HT1080 (cell line): Measurements from ENCODE around the gene MRPS24. TPM values are rescaled to one million over a fixed set of nuclear protein-coding genes. Genes with fewer than 3 reads are reported as not detected.

Source experiments
- DNase-seq: peaks from one replicate; pipeline ENCODE4 v3.0.0-alpha.2; 2015; ENCODE audit warnings: low read depth
- total RNA-seq: library from RNA; depleted of rRNA; stranded (reverse); fragments of >200 nt; shearing (Covaris generic); gene quantifications from 2 replicates; pipeline ENCODE4 v1.2.3, GENCODE V29; 2014

Gene MRPS24
- total RNA-seq, 1 experiment from 2014 or later, result 154 TPM

DNA sequence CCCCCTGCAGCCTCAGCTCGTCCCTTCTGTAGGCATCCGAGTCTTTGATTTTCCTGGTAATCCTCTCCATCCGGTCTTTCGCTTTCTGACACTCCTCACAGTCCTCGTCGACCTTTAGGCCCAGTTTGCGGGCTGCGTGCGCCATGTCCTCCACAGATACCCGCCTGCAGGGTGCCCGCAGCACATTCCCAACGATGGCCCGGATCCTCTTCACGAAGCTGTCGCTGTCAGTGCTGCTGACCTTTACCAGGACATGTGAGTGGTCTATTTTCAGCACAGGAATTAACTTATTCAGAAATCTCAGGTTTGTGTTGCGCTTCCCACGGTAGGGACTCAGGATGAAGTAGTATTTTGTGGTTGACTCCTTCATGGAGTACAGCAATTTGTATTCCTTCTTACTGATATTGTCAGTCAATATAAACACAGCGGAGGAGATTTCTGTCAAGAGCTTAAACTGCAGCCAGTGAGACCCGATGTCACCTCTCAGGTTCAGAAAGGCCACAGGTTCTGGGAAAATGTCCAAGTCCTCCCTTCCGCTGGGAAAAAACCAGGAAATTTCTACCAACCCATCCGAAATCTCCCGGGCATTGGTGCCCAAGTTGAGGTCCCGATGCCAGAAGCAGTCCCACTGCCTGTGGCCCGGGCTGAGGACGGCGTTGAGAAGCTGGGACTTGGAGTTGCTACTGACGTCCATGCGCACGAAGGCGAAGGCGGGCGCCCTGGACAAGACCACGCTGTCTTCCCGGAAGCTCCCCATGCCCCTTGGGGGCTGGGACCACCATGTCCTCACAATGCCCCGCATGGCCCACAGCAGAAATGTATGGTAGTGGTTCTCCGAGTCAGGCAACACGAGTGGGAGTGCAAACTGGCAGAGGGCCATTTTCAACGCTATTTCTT lies 8.9 kb upstream of the MRPS24 start:
- no peak for DNase-seq

GRCh38 chr7:43876976-43877745 lies 7.8 kb upstream of the MRPS24 start:
- no peak for DNase-seq

DNA sequence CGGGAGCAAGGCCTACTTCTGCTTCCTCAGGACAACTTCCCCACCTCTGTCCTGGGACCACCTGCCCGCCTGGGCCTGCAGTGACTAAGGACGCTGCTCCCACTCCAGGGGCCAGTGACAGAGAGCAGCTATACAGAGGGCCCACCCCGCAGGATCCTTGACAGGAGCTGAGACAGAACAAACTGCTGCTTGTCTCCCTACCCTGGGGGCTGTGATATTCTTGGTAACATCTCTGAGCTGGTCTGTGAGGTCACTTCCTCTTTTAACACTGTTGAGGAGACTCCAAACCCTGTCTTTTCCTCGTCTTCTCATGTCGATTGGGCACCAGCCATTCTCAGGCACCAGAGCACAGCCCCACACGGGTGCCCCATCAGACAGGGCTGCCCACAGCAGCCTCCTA lies 6.9 kb upstream of the MRPS24 start:
- DNase-seq, result no peak

- DNase-seq, result no peak
Measured at GRCh38 chr7:43873300-43873699, 4.0 kb upstream of the MRPS24 start.

DNA sequence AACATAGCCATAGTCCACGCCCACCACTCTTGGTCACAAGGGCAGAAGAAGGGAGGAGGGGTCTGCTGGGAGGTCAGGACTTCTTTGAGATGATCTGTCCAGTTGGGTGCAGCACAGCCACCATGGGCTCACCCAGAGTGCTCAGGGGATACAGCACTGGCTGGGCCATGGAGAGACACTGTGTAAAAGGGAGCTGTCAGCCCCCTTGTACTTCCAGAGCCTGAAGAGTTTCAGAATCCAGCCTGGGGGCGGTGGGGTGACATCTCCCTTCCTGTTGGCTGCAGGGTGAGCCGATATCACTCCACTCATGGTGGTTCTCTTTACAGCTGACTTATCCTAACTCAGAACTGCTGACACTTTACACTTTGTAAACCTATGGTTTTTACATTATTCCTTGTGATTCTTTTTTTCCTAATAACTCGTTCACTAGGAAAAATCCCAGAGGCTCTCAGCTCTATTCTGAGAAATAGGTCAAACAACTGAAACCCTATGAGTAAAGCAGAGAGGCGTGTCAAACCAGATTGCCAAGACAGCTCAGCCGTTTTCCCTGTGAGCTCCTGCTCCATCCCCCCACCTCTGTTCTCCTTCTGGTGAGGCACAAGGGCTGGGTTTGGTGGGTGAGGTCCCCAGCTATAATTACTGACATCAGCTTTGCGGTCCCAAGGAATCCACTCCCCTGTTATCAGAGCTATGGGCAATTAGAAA lies 3.2 kb upstream of the MRPS24 start:
- peak; percentile 31 for DNase-seq

DNA sequence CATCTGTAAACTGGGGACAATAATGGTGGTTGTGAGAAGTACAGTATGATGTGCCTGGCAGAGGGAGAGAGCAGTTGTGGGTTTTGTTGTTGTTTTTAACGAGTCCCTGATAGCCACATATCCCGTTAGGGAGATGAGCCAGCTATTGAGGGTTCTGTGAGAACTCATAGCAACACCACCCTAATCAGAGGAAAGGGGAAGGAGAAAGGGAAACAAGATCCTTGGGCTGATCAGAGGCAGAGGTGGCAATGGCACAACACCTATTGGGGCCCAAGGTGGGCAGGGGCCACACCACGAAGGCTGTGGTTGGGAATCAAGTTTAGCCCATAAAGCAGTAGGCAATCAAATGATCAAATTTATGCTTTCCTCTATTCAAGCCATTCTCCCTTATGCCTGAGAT lies 1.7 kb upstream of the MRPS24 start:
- no peak for DNase-seq

DNA sequence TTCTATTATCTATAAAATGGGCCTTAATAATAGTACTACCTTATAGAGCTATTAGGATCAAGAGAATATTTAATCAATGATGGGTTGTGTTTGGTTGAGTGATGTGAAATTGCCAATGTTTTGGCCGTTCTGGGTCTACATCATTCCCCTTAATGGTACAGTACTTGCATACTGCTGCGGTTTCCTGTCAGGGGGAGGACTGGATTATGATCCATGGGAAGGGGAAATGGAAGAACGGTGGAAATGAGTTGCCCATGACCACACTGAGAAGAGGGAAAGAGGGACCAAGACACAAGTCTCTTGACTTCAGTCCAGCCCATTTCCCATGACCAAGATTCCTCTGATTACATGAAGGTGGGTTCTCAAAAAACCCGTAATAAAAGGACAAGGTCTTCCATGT lies 999 bp upstream of the MRPS24 start:
- peak; percentile 58 for DNase-seq

- peak; percentile 70 for DNase-seq
Measured at GRCh38 chr7:43869867-43870240, 537 bp upstream of the MRPS24 start.

DNA sequence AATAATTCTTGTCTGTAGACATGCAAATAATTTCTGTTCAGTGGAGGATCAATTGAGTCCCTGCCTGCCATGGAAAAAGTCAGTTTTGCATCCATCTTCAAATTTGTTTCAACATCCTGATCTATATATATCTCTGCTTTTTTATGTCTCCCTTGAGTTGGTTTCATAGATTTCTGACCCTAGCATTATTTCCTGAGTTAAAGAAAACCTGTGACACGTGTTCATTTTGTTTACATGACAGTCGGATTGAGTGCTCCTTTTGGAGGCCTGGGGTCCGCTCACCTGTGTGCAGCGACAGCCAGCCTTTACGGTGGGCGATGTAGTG lies 674 bp downstream of the MRPS24 start:
- DNase-seq, result no peak

DNA sequence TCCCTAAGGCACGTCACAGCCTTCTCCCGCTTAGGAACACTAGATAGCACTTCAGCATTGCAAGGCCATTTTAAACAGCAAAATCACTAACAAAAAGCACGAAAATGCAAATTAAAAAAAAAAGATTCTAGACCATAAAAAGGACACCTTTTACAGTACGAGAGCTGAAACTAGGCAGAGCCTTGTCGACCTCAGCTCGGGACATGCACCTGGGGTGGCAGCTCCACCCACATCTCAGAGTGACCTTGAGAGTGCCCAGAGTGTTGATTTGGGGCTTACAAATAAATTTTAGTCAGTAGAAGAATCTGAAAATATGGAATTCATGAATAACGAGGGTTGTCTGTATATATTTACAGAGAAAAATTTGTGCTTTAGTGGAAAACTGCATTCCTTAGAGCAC lies 1.1 kb downstream of the MRPS24 start:
- no peak for DNase-seq

DNA sequence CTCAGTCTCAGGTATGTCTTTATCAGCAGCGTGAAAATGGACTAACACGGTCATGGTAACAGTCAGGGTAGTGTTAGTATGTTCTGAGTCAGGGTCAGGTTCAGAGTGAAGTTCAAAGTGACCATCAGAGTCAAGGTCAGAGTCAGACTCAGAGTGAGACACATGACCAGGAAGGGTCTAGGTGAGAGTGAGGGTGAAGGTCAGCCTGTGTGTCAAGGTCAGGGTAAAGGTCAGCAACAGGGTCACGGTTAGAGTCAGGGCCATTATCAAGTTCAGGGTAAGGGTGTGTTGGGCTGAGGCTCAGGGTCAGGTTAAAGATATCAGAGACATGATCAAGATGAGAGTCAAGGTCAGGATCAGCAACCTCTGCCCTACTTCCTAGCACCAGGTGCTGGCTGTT lies 4.0 kb downstream of the MRPS24 start:
- no peak for DNase-seq

DNA sequence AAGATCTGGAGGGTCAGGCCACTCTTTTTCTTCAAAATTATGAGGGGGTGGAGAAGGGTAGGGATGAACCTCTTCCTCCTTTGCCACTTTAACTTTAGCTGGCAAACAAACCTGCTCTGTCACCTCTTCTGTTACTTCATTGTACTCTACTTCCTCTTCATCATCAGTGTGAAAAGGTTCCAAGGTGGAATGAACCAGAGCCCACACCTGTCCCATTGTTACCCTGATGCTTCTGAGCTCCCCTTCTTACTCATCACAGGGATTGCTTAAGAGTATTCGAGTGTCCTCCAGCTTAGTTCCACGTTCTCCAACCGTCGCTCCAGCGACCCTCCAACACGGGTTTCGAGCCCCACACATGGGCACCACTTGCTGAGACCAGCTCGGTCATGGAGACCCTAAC lies 5.2 kb downstream of the MRPS24 start:
- DNase-seq, result no peak

GRCh38 chr7:43856996-43857395 lies 12.3 kb downstream of the MRPS24 start:
- peak; percentile 81 for DNase-seq

GRCh38 chr7:43856316-43856715 lies 13.0 kb downstream of the MRPS24 start:
- no peak for DNase-seq

DNA sequence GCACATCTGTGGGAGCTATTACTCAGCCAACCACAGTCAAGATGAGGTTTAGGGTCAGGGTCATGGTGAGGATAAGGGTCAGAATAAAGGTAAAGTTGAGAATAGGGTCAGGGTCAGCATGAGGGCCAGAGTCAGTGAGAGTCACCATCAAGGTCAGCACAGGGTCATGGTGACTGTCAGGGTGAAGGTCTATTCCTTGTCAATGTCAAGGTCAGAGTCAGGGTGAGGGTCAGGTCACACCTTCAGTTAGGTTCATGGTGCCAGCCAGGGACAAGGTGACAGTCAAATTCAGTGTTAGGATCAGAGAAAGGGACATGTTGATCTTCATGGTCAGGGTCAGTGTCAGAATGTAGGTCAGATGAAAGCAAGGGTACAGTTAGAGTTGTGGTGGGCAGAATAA lies 14.1 kb downstream of the MRPS24 start:
- DNase-seq, result no peak

DNA sequence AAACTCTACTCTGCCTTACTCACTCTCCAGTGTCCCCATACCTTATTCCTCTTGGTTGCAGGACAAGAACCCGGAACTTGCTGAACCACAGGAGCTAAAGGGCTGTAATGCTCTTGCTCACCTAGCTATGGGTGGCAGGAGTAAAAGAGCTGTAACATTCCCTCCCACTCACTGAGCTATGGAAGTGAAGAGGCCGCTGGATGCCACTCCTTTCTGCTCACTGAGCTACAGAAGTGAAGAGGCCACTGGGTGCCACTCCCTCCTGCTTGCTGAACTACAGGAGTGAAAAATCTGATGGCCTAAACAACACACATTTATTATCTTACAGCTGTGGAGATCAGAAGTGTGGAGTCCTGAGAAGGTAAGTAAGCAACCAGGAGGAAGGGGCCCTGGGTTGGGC lies 17.5 kb downstream of the MRPS24 start:
- no peak for DNase-seq

DNA sequence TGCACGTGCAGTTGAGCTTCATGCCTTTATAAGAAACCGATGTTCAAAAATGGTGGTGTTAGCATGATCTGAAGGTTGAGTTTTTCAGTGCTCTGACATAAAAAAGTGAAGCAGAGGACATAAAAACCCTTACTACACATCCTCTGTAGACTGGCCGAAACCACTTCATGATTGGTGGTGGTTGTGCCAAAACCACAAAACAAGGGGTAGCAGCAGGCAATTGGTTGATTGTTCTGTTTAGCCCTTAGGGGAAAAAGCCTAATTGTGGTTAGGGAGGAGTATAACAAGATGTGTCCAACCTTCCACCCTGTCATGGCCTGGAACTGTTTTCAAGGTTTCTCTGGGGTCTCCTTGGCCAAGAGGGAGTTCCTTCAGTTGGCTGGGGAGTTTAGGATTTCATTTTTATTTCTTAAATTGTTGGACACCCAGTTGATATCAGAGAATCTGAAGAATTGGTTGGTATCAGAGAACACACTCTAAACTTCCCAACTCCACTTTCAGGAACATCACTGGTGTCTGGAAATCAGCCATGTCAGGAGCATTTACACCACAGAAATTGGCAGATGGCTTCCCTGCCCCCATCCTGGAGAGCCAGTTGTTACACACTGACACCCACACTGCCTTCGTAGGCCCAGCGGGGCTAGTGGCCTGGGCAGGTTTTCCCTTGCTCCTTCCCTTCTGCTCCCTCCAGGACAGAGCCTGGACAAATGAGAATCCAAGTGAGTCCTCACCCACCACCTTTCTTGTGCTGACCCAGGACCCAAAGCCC lies 18.8 kb downstream of the MRPS24 start:
- DNase-seq, result no peak

GRCh38 chr7:43849047-43849446 lies 20.3 kb downstream of the MRPS24 start:
- DNase-seq, result no peak

GRCh38 chr7:43847496-43847895 lies 21.8 kb downstream of the MRPS24 start:
- DNase-seq, result peak; percentile 80

DNA sequence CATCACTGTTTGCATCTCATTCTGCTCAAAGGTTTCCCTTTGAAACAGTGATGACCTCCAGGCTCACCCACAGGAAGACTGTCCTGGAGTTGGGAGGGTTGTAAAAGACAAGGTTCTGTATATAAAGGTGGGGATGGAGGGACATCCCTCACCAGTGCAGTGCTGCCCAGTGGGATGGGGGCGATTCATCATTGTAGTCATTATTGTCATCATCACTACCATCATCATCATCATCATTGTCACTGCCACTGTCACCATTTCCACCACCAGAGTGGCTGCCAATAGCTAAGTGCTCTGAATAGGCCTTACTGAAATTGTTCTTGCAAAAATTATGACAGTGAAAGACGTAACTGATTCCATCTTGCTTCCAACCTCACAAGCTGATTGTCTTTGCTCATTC lies 24.7 kb downstream of the MRPS24 start:
- DNase-seq, result no peak

GRCh38 chr7:43844257-43844656 lies 25.1 kb downstream of the MRPS24 start:
- DNase-seq, result peak; percentile 21
